ENCODE results near the gene SYCE1.

SYCE1 gene

GRCh38 chr10:133511907-133512528, 53.4 kb downstream of the SYCE1 start:
- no peak for DNase-seq (ENCODE audit: low read depth in 2 of 2)

GRCh38 chr10:133511408-133511807, 54.0 kb downstream of the SYCE1 start:
- DNase-seq (ENCODE audit: low read depth in 2 of 2): no peak

- DNase-seq (ENCODE audit: low read depth in 2 of 2): no peak
Observed at GRCh38 chr10:133509700-133510099, 55.7 kb downstream of the SYCE1 start.

Data from stimulated activated CD4-positive, alpha-beta T cell treated with anti-CD3 and anti-CD28 coated beads, Interleukin-15, amount 100 ng/mL, for 48 hours (primary cell).